Left lung (tissue), 8 donors: ENCODE results near the gene ENTREP1. TPM values are rescaled to one million over a fixed set of nuclear protein-coding genes. Genes with fewer than 3 reads are reported as not detected.

Experiments used
- polyA plus RNA-seq, 6 donors: library from polyadenylated mRNA; unstranded; fragments of 120-200 nt; gene quantifications; one replicate each; pipeline ENCODE4 v1.2.1, GENCODE V29; 2013; ENCODE audit not compliant: insufficient read length in 6 of 6
- total RNA-seq, 2 donors: library from RNA; stranded (reverse); fragmentation: NEBNext Ultra II Directional; extraction: Animal tissue kit (Norgen Biotek cat#: 25700); gene quantifications; one replicate each; pipeline ENCODE4 v1.2.1, GENCODE V29; 2021
- donor health status: DM: no; HTN: yes; CAD: no.
- donor health status: DM: no; HTN: no; CAD: no.

Gene ENTREP1
- total and polyA plus RNA-seq, 8 donors: 16.8 to 49.7 (median 40.9) TPM

Other genes with a start within 250 kb of the ENTREP1 start
- 100 to 1,000 TPM in 1 of 2 donors, 10 to 100 TPM in 1; 93.0 to 116 TPM for gene TJP2, start 150.9 kb upstream of the ENTREP1 start, total RNA-seq
- 100 to 1,000 TPM; 103 to 139 (median 117) TPM for gene TJP2, start 150.9 kb upstream of the ENTREP1 start, polyA plus RNA-seq